Activated T-helper 1 cell treated with anti-CD3 and anti-CD28 coated beads, Interleukin-12 subunit alpha, Interleukin-12 subunit beta, Interleukin-2, Interleukin-4 antibody, amounts not matched to agents 30 ng/mL and 10 ng/mL and 1 ng/mL, durations not matched to agents 14 hours and 24 hours and 36 hours (primary cell): ENCODE results near the gene UNC93A. TPM values are rescaled to one million over a fixed set of nuclear protein-coding genes. Genes with fewer than 3 reads are reported as not detected.

ENCODE experiments used
- DNase-seq: peaks from one replicate; pipeline ENCODE4 v3.0.0; 2021; ENCODE audit warnings: low spot score
- H3K27ac Mint-ChIP-seq: one replicate; pipeline ENCODE4 v1.8.0; 2021; ENCODE audit warnings: mild to moderate bottlenecking, mixed read lengths
- H3K27me3 Mint-ChIP-seq: one replicate; pipeline ENCODE4 v1.8.0; 2022; ENCODE audit warnings: mild to moderate bottlenecking, moderate library complexity, mixed read lengths; ENCODE audit not compliant: insufficient read depth
- H3K36me3 Mint-ChIP-seq: one replicate; pipeline ENCODE4 v1.8.0; 2021; ENCODE audit warnings: low read depth, mixed read lengths
- H3K4me1 Mint-ChIP-seq: one replicate; pipeline ENCODE4 v1.8.0; 2021; ENCODE audit warnings: low read depth, mixed read lengths
- H3K4me3 Mint-ChIP-seq: one replicate; pipeline ENCODE4 v1.8.0; 2021; ENCODE audit warnings: mild to moderate bottlenecking, moderate library complexity, mixed read lengths
- H3K9me3 Mint-ChIP-seq: one replicate; pipeline ENCODE4 v1.8.0; 2021; ENCODE audit warnings: mixed read lengths
- intact Hi-C: fragments of 100-400 bp; cut with micrococcal nuclease; formaldehyde crosslinking; loops from one replicate; pipeline ENCODE4 v1.15.1; 2024
- total RNA-seq: library from RNA; stranded (reverse); gene quantifications from 2 replicates; pipeline ENCODE4 v1.2.3, GENCODE V29; 2022

Gene UNC93A
- total RNA-seq, 1 donor from 2014 or later: not detected

DNA sequence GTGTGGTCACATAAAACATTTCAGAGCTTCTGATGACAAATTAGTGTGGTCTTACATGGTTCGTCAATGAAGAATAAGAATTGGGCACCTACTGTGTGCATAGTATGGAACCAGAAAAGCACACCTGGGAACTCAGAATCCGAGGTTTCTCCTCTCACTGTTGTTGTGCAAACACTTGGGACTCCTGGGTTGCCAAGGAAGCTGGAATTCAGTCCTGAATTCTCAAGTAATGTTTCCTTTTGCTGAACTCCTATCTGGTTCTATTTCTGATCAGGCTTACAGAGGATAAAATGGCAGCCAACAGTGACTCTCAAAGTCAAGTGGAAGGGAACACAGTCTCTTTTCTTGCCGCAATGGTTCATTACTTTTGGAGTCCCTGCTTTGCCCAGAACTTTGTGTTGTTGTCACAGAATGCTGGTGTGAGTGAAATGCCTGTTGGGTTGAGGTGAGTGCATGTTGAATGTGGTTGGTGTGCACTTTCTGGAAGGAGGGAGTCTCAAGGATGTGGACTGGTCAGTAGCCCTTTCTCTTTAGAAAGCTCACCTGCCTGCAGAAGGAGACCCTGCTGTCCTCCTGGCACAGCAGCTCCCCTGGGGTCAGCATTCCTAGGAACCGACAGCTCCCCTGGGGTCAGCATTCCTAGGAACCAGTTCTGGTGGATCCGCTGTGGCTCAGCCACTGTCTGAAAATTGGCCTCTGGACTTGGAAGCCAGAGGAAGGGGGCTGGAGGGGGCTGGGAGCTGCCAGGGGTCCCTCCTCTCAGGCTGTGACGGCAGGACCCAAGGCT lies 1.4 kb downstream of the UNC93A start:
- intact Hi-C loops: no loop called here
- peaks cover 5% of the 10 kb centered on the region for H3K27me3 Mint-ChIP-seq
- no peak overlapping the region for H3K4me3 Mint-ChIP-seq
- no peak overlapping the region for H3K27ac Mint-ChIP-seq
- no peaks in the 10 kb centered on the region for H3K4me1 Mint-ChIP-seq
- H3K36me3 Mint-ChIP-seq: no peaks in the 10 kb centered on the region
- no peaks in the 10 kb centered on the region for H3K9me3 Mint-ChIP-seq
- DNase-seq: no peak

DNA sequence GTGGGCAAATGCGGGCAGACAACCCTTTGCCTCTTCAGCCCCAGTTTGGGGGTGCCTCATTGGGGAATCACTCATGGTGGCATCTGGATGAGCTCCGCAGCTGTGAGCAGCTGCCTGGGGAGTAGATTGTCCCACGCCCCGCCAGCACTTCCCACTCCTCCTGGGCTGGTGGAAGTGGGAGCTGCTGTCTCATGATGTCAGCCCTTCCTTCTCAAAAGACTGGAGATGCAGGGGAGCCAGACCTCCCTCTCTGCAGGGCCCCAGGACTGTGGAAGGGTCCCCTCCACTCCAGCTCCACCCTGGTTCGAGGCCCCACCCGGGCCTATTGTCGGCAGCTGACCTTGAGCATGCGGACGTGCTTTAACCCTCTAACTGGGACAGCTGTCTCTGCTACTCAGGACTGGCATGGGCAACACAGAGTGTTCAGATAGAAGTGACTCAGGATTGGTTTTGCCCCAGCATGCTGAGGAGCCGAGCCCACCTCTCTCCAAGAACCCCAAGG lies 2.0 kb downstream of the UNC93A start:
- no peaks in the 10 kb centered on the region for H3K36me3 Mint-ChIP-seq
- H3K4me1 Mint-ChIP-seq: no peaks in the 10 kb centered on the region
- H3K9me3 Mint-ChIP-seq: no peaks in the 10 kb centered on the region
- DNase-seq: no peak
- no peak overlapping the region for H3K27ac Mint-ChIP-seq
- intact Hi-C loops: no loop called here
- H3K27me3 Mint-ChIP-seq: peaks cover 5% of the 10 kb centered on the region
- H3K4me3 Mint-ChIP-seq: no peak overlapping the region

DNA sequence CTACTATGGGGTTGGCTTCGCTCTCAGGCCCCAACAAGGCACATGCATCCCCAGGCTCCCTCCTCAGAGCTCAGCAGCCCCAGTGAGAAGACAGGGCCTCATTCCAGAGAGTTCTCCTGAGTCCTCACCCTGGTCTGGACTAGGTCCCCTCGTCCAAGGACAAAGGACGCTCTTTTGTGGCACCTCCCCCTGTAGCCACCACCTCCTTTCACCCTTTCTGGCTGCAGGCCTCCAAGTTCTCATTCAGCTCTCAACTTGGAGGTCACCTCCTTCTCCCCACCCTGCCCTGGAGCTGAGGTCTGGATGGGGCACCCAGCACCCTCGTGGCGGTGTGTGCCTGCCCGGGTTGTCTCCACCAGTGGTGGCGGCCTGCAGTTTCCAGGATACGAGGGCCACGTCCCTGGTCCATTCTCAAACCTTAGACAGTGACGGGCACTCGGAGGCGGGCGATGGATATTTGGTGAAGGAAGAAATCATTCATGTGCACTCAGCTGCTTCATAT lies 2.5 kb downstream of the UNC93A start:
- peaks cover 5% of the 10 kb centered on the region for H3K27me3 Mint-ChIP-seq
- H3K9me3 Mint-ChIP-seq: no peaks in the 10 kb centered on the region
- no peak overlapping the region for H3K27ac Mint-ChIP-seq
- intact Hi-C loops: no loop called here
- no peak overlapping the region for H3K4me3 Mint-ChIP-seq
- H3K4me1 Mint-ChIP-seq: no peaks in the 10 kb centered on the region
- no peak for DNase-seq
- H3K36me3 Mint-ChIP-seq: no peaks in the 10 kb centered on the region

DNA sequence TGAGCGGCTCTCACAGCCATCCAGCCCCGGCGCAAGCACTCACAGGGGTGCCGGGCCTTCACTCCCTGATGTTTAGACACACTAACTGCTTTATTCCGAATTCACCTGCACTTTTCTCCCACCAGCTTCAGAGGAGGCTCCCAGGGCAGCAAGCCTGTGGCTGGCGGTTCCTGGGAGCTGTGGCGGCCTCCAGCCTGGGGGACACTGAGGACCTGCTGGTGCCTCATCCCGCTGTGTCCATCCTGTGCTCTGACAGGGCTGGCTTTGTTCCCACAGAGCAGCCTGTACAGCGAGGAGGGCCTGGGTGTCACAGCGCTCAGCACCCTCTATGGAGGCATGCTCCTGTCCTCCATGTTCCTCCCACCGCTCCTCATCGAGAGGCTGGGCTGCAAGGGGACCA lies 3.1 kb downstream of the UNC93A start:
- DNase-seq: no peak
- intact Hi-C loops: no loop called here
- Mint-ChIP-seq H3K9me3 (no peaks in the 10 kb centered on the region), H3K36me3 (no peaks in the 10 kb centered on the region), H3K27ac (no peak overlapping the region), H3K27me3 (peaks cover 1% of the 10 kb centered on the region), H3K4me3 (no peak overlapping the region), H3K4me1 (no peaks in the 10 kb centered on the region)

DNA sequence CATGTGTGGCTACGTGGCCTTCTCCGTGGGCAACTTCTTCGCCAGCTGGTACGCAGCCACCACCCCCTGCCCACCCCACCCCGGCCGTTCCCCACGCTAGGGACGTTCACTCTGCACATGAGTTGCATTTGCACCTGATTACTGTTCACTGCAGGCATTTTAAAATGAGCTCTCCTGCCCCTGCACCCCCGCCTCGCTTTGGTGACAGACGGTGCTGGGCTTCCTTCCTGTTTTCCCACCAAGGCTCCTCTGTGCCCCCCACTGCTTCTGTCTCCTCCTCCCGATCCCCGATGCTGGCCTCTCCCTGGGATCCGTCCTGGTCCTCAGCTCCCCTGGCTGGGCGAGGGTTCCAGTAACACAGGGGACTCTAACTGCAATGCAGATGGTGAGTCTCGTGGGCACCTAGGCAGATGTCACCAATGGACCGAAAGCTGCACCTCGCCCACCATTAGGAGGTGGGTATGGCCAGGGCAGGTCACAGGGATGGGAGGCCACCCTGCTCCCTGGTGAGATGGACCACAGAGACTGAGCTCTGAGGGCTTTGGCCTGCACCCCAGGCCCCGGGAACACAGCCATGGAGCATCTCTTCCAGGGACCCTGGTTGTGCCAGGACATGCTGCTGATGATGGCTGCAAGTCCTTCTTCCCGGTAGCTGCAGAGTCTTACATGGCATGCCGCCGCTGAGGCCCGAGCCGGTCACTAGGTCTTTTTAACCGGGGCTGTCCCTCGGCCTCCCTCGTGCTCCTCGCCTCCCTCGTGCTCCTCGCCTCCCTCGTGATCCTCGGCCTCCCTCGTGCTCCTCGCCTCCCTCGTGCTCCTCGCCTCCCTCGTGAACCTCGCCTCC lies 3.8 kb downstream of the UNC93A start:
- H3K27me3 Mint-ChIP-seq: no peaks in the 10 kb centered on the region
- H3K4me3 Mint-ChIP-seq: no peak overlapping the region
- H3K36me3 Mint-ChIP-seq: no peaks in the 10 kb centered on the region
- no peaks in the 10 kb centered on the region for H3K9me3 Mint-ChIP-seq
- no peak for DNase-seq
- H3K27ac Mint-ChIP-seq: no peak overlapping the region
- no peaks in the 10 kb centered on the region for H3K4me1 Mint-ChIP-seq
- intact Hi-C loops: no loop called here

DNA sequence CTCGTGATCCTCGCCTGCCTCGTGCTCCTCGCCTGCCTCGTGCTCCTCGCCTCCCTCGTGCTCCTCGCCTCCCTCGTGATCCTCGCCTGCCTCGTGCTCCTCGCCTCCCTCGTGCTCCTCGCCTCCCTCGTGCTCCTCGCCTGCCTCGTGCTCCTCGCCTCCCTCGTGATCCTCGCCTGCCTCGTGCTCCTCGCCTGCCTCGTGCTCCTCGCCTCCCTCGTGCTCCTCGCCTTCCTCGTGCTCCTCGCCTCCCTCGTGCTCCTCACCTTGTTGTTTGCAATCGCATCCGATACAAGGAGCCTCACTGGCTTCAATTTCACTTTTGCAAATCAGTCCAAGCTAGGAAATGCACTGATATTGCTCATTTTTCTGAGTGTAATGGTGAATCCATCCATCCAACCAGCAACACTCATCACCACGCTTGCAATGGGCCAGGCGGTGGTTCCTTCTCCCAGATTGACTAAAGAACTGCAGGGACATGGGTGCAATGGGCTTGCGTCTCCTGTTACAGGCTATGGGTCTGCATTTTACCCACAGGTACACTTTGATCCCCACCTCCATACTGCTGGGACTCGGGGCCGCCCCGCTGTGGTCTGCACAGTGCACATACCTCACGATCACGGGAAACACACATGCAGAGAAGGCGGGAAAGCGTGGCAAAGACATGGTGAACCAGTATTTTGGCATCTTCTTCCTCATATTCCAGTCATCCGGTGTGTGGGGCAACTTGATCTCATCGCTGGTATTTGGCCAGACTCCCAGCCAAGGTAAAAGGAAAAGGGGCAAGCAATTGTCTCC lies 4.6 kb downstream of the UNC93A start:
- intact Hi-C loops: no loop called here
- no peak for DNase-seq
- Mint-ChIP-seq H3K4me3 (no peak overlapping the region), H3K9me3 (no peaks in the 10 kb centered on the region), H3K27me3 (no peaks in the 10 kb centered on the region), H3K36me3 (no peaks in the 10 kb centered on the region), H3K27ac (no peak overlapping the region), H3K4me1 (no peaks in the 10 kb centered on the region)

DNA sequence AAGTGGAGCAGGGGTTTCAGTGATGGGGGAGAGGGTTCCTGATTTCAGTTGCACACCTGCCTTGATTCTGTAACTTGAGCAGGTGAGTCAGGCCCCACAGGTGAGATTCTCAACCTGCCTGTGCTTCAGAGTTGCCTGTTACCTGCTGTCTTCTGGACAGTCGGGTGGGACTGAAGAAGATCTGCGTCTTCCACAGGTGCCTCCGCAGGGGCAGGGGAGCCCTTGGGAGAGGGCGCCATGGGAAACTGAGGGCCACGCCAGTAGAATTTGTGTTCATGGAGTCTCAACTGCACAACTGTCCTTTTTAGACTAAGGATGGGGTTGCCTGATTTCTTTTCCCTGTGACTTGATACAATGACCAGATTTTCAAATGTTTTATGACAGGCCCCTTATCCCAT lies 5.2 kb downstream of the UNC93A start:
- Mint-ChIP-seq H3K36me3 (no peaks in the 10 kb centered on the region), H3K4me1 (no peaks in the 10 kb centered on the region), H3K27ac (no peak overlapping the region), H3K9me3 (no peaks in the 10 kb centered on the region), H3K27me3 (no peaks in the 10 kb centered on the region), H3K4me3 (no peak overlapping the region)
- DNase-seq: no peak
- intact Hi-C loops: no loop called here

DNA sequence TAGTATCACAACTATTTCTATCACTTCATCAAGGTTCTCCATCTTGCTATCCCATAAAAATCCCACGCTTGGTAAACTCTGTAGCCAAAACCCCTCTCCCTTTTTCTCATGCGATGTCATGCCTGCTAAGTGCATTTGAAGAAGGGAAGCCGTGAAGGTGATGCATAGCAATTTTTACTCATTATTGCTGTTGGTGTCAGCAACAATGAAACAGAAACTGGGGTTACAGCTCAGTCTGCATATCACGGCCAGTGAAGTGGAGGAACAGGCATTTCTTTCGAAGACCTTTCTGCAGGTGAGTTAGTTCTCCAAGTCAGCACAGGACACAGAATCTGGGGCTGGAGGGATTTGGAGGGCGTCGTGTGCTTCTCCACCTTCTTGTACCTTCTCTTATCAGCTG lies 5.8 kb downstream of the UNC93A start:
- no peak overlapping the region for H3K4me3 Mint-ChIP-seq
- no peaks in the 10 kb centered on the region for H3K9me3 Mint-ChIP-seq
- no peaks in the 10 kb centered on the region for H3K36me3 Mint-ChIP-seq
- H3K4me1 Mint-ChIP-seq: no peaks in the 10 kb centered on the region
- intact Hi-C loops: no loop called here
- no peak overlapping the region for H3K27ac Mint-ChIP-seq
- no peak for DNase-seq
- H3K27me3 Mint-ChIP-seq: no peaks in the 10 kb centered on the region

DNA sequence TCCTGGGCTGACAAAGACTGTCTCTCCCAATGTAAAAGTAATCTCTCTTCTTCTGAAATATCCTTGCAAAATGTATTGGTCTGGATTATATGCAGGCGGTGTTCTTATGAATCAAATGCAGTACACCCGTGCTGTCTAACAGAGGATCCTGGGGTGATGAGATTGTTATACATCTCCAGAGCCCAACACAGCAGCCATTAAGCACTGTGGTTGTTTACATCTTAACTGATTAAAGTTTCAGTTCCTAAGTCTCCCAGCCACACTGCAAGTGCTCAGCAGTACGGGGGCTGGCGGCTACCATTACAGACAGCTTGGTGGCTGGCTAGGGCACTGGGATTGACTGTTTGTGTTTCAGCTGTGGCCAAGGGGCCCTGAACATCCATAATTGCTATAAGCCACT lies 7.0 kb downstream of the UNC93A start:
- H3K27ac Mint-ChIP-seq: no peak overlapping the region
- H3K27me3 Mint-ChIP-seq: no peaks in the 10 kb centered on the region
- H3K4me3 Mint-ChIP-seq: no peak overlapping the region
- H3K4me1 Mint-ChIP-seq: no peaks in the 10 kb centered on the region
- DNase-seq: no peak
- no peaks in the 10 kb centered on the region for H3K36me3 Mint-ChIP-seq
- no peaks in the 10 kb centered on the region for H3K9me3 Mint-ChIP-seq
- intact Hi-C loops: no loop called here

DNA sequence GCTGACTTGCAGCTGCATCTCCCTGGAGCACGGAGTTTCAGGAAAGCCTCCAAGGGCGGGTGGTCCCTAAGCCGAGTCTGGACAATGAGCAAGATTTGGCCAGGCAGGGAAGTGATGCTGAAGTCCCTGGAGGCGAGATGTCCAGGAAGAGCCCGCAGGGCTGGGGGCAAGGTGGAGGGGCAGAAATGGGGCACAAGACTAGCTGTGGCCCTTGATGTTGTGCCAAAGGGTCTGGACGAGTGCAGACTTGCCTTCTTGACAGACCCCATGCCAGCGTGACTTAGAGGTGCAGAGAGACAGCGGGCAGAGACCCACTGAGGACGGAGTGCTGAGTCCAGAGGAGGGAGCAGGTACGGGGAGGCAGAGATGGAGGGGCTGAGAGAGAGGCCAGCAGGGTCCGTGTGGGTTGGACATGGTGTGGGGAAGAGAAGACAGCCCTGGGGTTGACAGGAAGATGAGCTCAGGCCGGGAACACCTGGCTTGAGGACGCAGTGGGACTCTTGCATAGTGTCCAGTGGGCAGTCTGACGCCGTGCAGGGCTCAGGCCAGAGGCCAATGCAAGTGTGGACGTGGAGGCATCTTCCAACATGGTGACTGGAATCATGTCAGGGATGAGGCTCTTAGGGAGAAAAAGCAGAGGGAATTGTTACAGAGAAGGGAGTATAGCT lies 8.7 kb downstream of the UNC93A start:
- Mint-ChIP-seq H3K27ac (no peak overlapping the region), H3K9me3 (no peaks in the 10 kb centered on the region), H3K4me1 (no peaks in the 10 kb centered on the region), H3K27me3 (no peaks in the 10 kb centered on the region), H3K36me3 (no peaks in the 10 kb centered on the region), H3K4me3 (no peak overlapping the region)
- DNase-seq: no peak
- intact Hi-C loops: no loop called here

DNA sequence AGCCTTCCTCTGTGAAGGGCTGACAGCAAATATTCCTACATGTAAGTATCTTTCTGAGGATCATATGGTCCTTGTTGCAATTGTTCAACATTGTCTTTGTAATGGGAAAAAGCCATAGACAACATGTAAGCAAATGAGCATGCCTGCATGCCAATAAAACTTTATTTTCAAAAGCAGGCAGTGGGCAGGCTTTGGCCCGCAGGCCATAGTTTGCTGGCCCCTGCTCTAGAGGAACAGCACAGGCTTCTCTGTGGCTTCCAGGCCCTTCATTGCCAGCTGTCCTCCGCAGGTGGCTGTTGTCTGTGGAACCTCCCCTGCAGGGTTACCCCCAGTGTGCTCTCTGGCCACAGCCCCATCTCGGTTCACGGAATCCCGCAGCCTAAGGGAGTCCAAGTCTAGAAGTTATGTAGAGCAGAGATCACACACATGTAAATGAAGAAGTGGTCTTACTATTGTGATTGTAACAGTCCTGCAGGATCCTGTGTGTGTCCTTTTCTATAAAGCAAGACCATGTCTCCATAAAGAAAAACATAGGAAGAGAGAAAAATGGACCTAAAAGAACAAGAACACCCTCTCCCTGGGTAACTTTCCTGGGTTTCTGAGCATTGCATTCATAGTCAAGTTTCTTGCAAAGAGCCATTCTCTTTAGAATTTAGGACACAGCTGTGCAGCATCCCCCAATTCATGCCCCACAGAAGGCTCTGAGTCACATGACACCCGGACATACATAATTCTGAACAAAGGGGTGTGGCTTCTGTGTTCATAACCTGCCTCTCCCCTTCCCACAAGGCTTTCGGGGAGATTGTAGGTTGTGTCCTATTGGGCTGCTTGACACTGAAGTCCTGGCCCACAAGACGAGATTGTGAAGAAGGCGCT lies 10.0 kb downstream of the UNC93A start:
- intact Hi-C loops: no loop called here
- Mint-ChIP-seq H3K36me3 (no peaks in the 10 kb centered on the region), H3K4me3 (no peak overlapping the region), H3K4me1 (no peaks in the 10 kb centered on the region), H3K27me3 (no peaks in the 10 kb centered on the region), H3K9me3 (no peaks in the 10 kb centered on the region), H3K27ac (no peak overlapping the region)
- no peak for DNase-seq

DNA sequence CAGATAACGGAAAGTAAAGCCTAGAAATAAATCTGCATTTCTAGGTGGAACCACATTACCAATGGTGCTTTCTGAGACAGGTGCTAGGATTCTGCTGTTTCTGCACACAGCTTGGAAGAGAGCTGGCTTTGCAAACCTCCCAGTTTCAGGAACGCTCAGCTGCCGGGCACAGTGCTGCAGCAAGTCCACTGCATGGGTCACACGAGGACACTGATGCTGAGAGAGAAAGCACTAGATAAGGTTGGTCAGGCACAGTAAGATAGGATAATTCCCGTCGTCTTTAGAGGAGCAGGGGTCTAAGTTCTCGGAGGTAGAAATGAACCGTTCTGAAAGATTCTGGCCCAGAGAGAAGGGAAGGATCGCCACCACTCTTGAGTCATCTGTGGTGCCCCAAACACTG lies 11.0 kb downstream of the UNC93A start:
- no peak overlapping the region for H3K27ac Mint-ChIP-seq
- DNase-seq: no peak
- no peaks in the 10 kb centered on the region for H3K27me3 Mint-ChIP-seq
- no peaks in the 10 kb centered on the region for H3K4me1 Mint-ChIP-seq
- no peaks in the 10 kb centered on the region for H3K9me3 Mint-ChIP-seq
- intact Hi-C loops: no loop called here
- no peaks in the 10 kb centered on the region for H3K36me3 Mint-ChIP-seq
- H3K4me3 Mint-ChIP-seq: no peak overlapping the region
